NT2/D1 (cell line): ENCODE data around the gene CALHM1.

Experiments used
- DNase-seq: peaks from one replicate; pipeline ENCODE4 v3.0.0-alpha.2; 2011; ENCODE audit warnings: low read depth, low spot score
- H3K27me3 ChIP-seq: 2 replicates; pipeline ENCODE4 v1.6.0; 2011; ENCODE audit warnings: mild to moderate bottlenecking; ENCODE audit not compliant: insufficient read length, insufficient read depth
- H3K36me3 ChIP-seq: 2 replicates; pipeline ENCODE4 v1.6.1; 2011; ENCODE audit warnings: mild to moderate bottlenecking, low read length, mixed read lengths; ENCODE audit not compliant: insufficient read depth, insufficient read length
- H3K4me1 ChIP-seq: 2 replicates; pipeline ENCODE4 v1.5.1; 2011; ENCODE audit not compliant: insufficient read depth, insufficient read length
- H3K4me3 ChIP-seq: 2 replicates; pipeline ENCODE4 v1.5.1; 2011; ENCODE audit warnings: low read depth; ENCODE audit not compliant: insufficient read length
- H3K9ac ChIP-seq: 2 replicates; pipeline ENCODE4 v1.6.0; 2011; ENCODE audit warnings: low read depth; ENCODE audit not compliant: insufficient read length
- H3K9me3 ChIP-seq: 2 replicates; pipeline ENCODE4 v1.5.1; 2011; ENCODE audit warnings: mild to moderate bottlenecking, low read length; ENCODE audit not compliant: insufficient read depth
- SUZ12 ChIP-seq: IDR thresholded peaks from 2 replicates; pipeline ENCODE4 v1.6.1; 2011; ENCODE audit not compliant: insufficient read length, insufficient read depth; ENCODE audit errors: extremely low read depth
- YY1 ChIP-seq: IDR thresholded peaks from 2 replicates; pipeline ENCODE4 v1.6.1; 2011; ENCODE audit not compliant: insufficient read length, insufficient read depth
- ZNF274 ChIP-seq: IDR thresholded peaks from 2 replicates; pipeline ENCODE4 v1.6.1; 2011; ENCODE audit warnings: mild to moderate bottlenecking, low read depth, low read length

CALHM1 gene

DNA sequence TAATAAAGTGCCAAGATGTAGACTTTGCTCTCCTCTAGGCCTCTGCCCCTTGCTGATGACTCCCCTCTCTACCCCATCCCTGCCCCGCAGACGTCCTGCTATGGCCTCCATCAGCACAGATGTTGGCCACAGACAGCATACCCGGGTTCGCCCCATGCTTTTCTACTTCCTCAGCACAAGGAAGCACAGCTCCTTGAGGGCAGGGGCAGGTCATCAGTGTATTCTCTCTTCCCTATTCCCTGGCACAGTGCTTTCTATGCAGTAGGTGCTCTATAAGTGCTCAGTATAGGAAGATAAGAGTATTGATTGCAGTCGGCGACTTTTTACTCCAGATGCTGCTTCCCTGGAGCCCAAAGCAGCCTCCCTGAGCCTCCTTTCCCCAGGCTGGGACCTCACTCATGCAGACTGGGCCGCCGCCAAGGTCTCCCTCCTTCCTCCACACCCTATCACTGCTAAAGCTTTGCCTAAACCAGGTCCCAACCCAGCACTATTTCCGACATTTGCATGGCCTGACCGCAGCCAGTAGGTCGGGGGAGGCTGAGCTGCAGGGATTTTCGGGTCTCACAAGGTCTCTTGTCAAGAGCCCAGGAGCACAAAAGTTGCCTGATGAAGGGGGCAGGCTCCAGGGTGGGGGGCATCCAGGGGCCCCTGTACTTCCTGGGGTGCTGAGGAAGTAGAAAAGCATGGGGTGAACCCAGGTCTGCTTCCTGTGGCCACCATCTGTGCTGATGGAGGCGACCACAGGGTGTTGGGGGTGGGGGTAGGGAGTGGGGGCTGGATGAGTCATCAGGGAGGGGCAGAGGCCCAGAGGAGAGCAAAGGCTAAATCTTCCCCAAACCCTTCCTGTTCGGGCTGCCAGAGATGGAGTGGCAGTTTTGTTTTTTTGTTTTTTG is 12.3 kb upstream of the CALHM1 start:
- no peak for DNase-seq
- Histone ChIP-seq H3K9ac (peak overlapping the region; percentile 50), H3K4me3 (no peak overlapping the region), H3K27me3 (no peaks in the 10 kb centered on the region), H3K9me3 (no peaks in the 10 kb centered on the region), H3K36me3 (no peaks in the 10 kb centered on the region), H3K4me1 (peaks cover 7% of the 10 kb centered on the region)
- TF ChIP-seq ZNF274 (no peak), YY1 (no peak), SUZ12 (no peak)

DNA sequence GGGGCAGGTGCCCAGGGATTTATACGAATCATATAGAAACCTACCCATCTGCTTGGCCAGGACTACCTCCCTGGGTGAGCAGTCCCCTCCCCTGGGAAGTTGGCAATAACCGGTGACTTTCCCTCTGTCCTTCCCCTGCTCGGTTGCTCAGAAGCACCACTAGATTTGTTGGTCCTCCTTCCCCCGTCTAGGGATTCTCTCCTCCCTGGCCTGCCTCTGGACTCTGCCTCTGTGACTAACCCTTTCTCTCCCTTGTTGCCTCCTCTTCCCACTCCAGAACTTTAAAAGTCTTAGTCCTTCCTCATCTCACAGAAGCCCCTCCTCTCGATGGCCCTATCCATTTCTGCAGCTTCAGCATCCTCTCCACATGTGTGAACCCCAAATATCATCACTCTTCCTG is 10.5 kb upstream of the CALHM1 start:
- H3K4me3 ChIP-seq, result no peak overlapping the region
- no peak overlapping the region for H3K9ac ChIP-seq
- peaks cover 7% of the 10 kb centered on the region for H3K4me1 ChIP-seq
- H3K36me3 ChIP-seq, result no peaks in the 10 kb centered on the region
- H3K9me3 ChIP-seq, result no peaks in the 10 kb centered on the region
- TF ChIP-seq YY1 (no peak), SUZ12 (no peak), ZNF274 (no peak)
- DNase-seq, result no peak
- H3K27me3 ChIP-seq, result no peaks in the 10 kb centered on the region

DNA sequence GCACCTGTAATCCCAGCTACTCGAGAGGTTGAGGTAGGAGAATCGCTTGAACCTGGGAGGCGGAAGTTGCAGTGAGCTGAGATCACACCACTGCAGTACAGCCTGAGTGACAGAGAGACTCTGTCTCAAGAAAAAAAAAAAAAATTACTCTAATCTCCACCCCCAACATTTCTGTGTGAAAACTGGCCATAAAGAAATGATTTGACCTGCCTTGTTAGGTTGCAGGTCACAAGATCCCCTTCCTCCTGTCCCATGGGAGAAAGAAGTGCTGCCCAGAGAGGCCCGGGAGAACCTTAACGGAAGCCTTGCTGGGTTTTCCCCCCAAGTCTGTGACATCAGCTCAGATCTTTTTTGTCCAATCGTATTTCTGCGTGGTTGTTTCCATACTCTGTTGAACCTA is 8.7 kb upstream of the CALHM1 start:
- no peak for TF ChIP-seq ZNF274
- TF ChIP-seq SUZ12, result no peak
- TF ChIP-seq YY1, result no peak
- Histone ChIP-seq H3K4me1 (peaks cover 4% of the 10 kb centered on the region), H3K9ac (no peak overlapping the region)

DNA sequence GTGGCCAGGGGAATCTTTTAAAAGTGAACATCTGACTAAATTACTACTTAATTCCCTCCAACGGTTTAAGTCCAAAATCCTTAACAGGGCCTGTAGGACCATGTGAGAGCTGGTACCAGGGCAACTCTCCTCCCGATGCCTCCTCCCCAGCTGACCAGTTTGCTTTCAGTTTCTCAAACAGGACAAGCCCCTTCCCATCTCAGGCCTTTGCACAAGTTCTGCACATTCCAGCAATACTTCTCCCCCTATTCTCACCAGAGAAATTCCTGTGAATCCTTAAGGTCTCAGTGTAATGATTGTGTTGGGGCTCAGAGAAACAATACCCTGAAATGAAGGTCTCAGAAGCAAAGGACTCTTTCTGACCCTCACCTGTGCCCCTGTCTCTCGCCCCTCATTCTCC is 8.0 kb upstream of the CALHM1 start:
- no peaks in the 10 kb centered on the region for H3K9me3 ChIP-seq
- H3K9ac ChIP-seq, result no peak overlapping the region
- DNase-seq, result no peak
- H3K4me1 ChIP-seq, result peaks cover under 1% of the 10 kb centered on the region
- H3K27me3 ChIP-seq, result no peaks in the 10 kb centered on the region
- no peaks in the 10 kb centered on the region for H3K36me3 ChIP-seq
- no peak overlapping the region for H3K4me3 ChIP-seq
- TF ChIP-seq SUZ12 (no peak), YY1 (no peak), ZNF274 (no peak)

More for the DNA sequence above, 8.7 kb upstream of the CALHM1 start:
- H3K9me3 ChIP-seq, result no peaks in the 10 kb centered on the region
- H3K4me3 ChIP-seq, result no peak overlapping the region
- no peaks in the 10 kb centered on the region for H3K36me3 ChIP-seq
- no peak for DNase-seq
- H3K27me3 ChIP-seq, result no peaks in the 10 kb centered on the region

DNA sequence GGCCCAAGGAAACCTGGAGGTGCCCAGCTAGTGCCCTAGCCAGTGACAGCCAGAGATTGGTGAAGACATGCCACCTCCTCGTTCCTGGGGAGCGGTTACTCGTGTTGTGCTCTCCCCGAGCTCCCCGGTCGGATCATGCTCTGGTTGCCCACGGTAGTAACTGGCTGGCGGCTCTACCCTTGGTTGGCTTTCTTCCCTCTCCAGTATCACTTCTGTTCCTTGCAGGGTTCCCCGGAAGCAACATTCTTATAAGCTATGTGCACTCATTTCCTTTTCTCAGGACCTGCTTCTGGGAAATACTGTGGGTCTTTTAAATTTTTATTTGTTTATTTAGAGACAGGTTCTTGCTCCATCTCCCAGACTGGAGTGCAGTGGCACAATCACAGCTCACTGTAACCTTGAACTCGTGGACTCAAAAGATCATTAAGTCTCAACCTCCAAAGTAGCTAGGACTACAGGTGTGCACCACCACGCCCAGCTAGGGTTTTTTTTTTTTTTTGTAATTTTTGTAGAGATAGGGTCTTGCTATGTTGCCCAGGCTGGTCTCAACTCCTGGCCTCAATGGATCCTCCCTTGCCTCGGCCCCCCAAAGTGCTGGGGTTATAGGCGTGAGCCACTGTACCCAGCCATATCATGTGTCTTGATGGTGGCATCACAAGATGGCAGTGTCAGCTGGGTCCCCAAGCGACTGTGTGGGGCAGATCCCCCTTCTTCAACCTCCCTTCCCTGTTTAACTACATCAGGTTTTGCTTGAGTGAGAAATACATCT is 6.9 kb upstream of the CALHM1 start:
- H3K9me3 ChIP-seq, result no peaks in the 10 kb centered on the region
- H3K36me3 ChIP-seq, result no peaks in the 10 kb centered on the region
- H3K4me1 ChIP-seq, result no peaks in the 10 kb centered on the region
- no peak overlapping the region for H3K4me3 ChIP-seq
- H3K27me3 ChIP-seq, result no peaks in the 10 kb centered on the region
- TF ChIP-seq ZNF274, result no peak
- no peak for TF ChIP-seq SUZ12
- TF ChIP-seq YY1, result no peak
- DNase-seq, result no peak
- H3K9ac ChIP-seq, result no peak overlapping the region

DNA sequence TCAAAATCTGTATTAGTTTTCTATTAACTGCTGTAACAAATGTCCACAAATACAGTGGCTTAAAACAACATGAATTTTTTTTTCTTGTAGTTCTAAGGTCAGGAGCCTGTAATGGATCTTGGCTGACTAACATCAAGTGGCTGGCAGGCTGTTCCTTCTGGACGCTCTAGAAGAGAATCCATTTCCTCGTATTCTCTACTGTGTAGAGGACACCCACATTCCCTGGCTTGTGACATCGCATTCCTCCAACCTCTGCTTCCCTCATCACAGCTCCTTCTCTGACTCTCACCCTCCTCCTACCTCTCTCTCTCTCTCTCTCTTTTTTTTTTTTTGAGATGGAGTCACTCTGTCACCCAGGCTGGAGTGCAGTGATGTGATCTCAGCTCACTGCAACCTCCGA is 4.8 kb upstream of the CALHM1 start:
- no peaks in the 10 kb centered on the region for H3K36me3 ChIP-seq
- H3K4me1 ChIP-seq, result no peaks in the 10 kb centered on the region
- no peak for TF ChIP-seq ZNF274
- TF ChIP-seq SUZ12, result no peak
- TF ChIP-seq YY1, result no peak
- no peak for DNase-seq
- no peak overlapping the region for H3K9ac ChIP-seq
- no peaks in the 10 kb centered on the region for H3K9me3 ChIP-seq
- no peaks in the 10 kb centered on the region for H3K27me3 ChIP-seq
- no peak overlapping the region for H3K4me3 ChIP-seq

DNA sequence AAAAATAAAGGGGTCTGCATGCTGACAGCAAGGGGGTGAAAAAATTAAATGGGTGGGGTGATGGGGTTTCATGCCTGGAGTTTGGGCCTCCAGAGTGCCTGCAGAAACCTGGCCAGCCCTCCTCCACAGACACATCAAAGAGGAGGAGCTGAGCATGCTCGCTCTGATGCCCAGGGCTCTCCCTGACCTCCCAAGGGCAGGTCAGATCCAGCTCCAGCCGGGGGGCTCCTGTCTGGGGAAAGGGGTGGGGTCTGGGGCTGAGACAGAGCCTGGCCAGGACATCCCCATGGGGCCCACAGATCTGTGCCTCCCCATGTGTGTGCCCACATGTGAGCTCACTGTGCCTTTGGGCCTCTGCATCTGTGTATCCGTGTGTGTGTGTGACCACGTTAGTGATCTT is 915 bp upstream of the CALHM1 start:
- TF ChIP-seq ZNF274, result no peak
- no peak for TF ChIP-seq YY1
- no peak for TF ChIP-seq SUZ12
- Histone ChIP-seq H3K4me1 (no peaks in the 10 kb centered on the region), H3K9ac (no peak overlapping the region), H3K4me3 (no peak overlapping the region), H3K9me3 (no peaks in the 10 kb centered on the region), H3K27me3 (no peaks in the 10 kb centered on the region), H3K36me3 (no peaks in the 10 kb centered on the region)
- no peak for DNase-seq
